Measurements from ENCODE around the gene COA1.
"Not testable (repeated sequence)": the region's sequence is repeated elsewhere in the genome, so short reads cannot be mapped to it uniquely, and the experiment has no call there.

COA1 gene

GRCh38 chr7:43726466-43726865, 2.9 kb downstream of the COA1 start:
- no peak for DNase-seq (ENCODE audit: low spot score)

DNA sequence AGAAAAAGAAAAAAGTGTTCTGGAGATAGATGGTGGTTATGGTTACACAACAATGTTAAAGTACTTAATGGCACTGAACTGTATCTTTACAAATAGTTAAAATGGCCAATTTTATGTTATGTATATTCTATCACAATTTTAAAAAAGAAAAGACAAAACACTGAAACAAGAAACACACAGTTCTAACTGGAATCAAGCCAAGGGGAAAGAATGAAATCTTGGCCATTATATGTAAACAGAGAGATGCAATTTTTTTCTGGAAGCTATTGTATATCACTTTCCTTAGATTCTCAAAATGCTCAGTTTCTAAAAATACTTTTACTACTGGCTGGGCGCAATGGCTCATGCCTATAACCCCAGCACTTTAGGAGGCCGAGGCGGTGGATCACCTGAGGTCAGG, 4.1 kb downstream of the COA1 start:
- DNase-seq (ENCODE audit: low spot score) = no peak

DNA sequence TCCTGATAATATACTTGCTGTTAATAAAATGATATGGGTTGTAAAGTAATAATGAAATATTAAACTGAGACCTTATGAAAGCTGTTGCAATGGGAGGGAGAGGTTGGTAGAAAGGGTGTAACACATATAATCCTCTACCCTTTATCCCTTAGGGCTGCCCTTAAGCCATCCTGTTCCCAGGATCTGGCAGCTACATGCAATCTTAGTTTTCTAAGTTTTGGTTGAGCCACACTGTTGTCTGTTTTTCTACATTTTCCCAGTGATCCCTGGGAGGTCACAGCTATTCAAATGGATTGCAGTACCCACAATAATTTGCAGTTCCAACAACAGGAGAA, 6.3 kb downstream of the COA1 start:
- DNase-seq (ENCODE audit: low spot score) = no peak

DNA sequence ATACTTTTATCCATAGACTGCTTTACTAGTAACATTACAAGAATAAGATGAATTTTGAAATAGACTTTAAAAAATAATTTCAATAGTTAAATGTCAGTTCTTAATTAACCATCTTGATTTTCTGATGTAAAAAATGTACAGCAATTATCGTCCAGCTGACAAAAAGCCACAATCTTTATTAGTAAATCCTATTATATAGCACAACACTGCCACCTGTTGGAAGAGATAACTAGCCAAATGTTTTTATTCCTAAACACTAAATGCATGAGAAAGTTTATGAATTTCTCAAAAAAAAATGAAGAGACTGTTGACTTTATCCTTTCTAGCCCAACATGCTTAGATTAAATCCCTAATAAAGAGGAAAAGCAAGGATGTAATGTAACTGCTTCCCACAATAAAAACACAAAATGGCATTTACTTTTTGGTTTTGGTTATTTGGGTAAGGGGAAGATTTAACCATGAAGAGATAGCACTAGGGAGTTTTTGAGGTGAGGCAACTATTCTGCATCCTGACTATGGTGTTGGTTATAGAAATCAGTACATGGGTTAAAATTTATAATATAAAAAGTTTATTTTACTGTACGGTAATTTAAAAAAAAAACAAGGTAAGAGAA, 8.0 kb downstream of the COA1 start:
- peak; percentile 55 for DNase-seq (ENCODE audit: low spot score)

- DNase-seq (ENCODE audit: low spot score) = no peak
Observed at GRCh38 chr7:43716598-43716997, 12.7 kb downstream of the COA1 start.

- DNase-seq (ENCODE audit: low spot score) = not testable (repeated sequence)
Observed at GRCh38 chr7:43715966-43716365, 13.4 kb downstream of the COA1 start.

DNA sequence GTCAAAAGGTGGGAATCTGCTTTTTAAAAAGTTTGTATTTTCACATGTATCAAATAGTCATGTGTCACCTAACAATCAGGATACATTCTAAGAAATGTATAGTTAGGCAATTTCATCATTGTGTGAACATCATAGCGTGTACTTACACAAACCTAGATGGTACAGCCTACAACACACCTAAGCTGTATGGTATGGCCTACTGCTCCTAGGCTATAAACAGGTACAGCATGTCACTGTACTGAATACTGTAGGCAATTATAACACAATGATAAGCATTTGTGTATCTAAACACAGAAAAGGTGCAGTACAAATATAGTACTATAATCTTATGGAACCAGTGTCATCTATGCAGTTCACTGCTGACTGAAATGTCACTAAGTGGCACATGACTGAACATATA, 17.8 kb downstream of the COA1 start:
- DNase-seq (ENCODE audit: low spot score) = no peak

- not testable (repeated sequence) for DNase-seq (ENCODE audit: low spot score)
Observed at GRCh38 chr7:43708055-43708454, 21.3 kb downstream of the COA1 start.

DNA sequence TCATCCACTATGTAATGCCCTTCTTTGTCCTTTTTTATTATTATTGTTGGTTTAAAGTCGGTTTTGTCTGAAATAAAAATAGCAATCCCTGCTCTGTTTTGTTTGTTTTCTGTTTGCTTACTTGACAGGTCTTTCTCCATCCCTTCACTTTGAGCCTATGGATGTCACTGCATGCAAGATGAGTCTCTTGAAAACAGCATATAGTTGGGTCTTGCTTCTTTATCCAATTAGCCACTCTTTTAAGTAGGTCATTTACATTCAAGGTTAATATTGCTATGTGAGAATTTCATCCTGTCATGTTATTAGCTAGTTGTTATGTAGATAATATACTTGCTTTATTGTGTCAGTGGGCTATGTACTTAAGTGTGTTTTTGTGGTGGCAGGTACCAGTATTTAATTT, 25.8 kb downstream of the COA1 start:
- no peak for DNase-seq (ENCODE audit: low spot score)

GRCh38 chr7:43702974-43703373, 26.3 kb downstream of the COA1 start:
- no peak for DNase-seq (ENCODE audit: low spot score)

DNA sequence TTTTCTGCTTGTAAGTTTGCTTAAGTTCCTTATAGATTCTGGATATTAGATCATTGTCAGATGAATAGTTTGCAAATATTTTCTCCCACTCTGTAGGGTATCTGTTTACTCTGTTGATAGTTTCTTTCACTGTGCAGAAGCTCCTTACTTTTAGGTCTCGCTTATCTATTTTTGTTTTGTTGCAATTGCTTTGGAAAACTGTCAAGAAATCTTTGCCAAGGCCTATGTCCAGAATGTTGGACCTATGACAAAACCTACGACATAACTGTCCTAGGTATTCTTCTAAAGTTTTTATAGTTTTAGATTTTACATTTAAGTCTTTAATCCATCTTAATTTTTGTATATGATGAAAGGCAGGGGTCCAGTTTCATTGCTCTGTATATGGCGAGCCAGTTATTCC, 27.4 kb downstream of the COA1 start:
- no peak for DNase-seq (ENCODE audit: low spot score)

DNA sequence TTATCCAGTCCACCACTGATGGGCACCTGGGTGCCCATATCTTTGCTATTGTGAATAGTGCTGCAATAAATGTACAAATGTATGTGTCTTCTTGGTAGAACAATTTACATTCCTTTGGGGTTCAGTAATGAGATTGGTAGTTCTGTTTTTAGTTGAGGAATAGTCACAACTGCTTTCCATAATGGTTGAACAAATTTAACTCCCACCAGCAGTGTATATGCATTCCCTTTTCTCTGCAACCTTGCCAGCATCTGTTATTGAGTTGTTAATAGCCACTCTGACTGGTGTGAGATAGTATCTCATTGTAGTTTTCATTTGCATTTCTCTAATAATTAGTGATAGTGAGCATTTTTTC, 27.8 kb downstream of the COA1 start:
- DNase-seq (ENCODE audit: low spot score) = no peak

- DNase-seq (ENCODE audit: low spot score) = no peak
Observed at GRCh38 chr7:43700646-43701499, 28.4 kb downstream of the COA1 start.

DNA sequence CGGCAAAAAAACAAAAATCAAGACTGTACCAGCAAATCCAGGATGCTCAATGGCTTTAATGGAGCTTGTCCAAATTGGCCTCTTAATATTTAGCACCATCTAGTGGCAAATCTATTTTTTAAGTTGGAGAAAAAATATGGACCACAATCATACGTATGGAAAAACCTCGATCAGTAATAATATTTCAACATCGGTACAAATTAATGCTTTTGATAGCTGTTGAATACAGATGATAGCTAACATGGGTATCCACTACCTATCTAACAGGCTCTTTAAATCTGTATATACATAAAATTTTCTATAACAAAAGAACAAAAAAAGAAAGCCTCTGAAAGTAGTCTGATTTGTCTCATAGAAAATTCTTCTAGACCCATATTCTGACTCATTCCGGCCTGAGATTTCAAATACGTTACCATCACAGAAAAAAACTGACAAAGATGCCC, 29.2 kb downstream of the COA1 start:
- DNase-seq (ENCODE audit: low spot score) = peak; percentile 67

DNA sequence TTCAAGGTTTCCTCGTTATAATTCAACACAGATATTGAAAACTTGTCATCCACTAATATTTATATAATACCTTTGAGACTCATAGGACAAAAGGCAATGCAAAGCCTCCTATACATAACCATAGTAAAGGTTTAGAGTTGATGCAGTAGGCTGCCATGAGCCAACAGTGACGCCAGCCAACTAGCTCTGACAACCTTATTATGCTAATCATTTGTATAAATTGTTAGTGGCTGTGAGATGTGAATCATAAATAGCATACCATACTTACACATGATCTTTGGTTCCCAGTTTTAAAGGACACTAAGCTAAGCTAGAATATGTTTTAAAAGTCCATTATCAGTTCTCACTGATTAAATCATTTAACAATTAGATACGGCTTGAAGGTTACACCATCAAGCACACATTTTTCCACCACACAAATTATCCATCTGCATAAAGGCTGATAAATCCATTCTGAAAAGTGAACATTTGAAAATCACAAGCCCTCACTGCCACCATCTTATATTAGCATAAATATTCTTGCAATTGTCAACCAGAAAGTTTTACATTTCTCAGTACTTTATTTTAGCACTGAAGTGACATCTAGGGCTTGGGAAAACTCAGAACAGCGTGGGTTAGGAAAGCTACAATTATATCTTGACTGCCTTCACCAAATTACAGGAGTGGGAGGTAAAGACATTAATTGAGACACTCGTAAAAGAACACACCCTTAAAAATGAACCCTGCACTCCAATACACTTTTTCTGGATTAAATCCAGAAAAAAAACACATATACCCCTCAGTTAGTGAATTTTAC, 30.7 kb downstream of the COA1 start:
- no peak for DNase-seq (ENCODE audit: low spot score)

GRCh38 chr7:43697690-43698089, 31.6 kb downstream of the COA1 start:
- no peak for DNase-seq (ENCODE audit: low spot score)

GRCh38 chr7:43695365-43695764, 34.0 kb downstream of the COA1 start:
- DNase-seq (ENCODE audit: low spot score) = no peak

DNA sequence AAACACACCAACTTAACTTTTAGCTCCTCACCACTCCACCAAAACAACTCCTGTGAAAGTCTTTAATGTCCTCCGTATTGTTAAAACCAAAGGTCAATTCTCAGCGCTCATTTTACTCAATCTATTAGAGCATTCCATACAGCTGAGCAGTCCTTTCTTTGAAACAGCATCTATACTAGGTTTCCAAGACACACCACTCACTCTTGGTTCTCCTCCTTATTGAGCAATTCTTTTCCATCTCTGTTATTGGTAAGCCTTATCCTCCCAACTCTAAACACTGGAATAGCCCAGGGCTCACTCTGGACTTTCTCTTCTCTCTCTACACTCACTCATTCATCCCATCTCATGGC, 34.9 kb downstream of the COA1 start:
- no peak for DNase-seq (ENCODE audit: low spot score)

- peak; percentile 34 for DNase-seq (ENCODE audit: low spot score)
Observed at GRCh38 chr7:43693687-43694398, 35.5 kb downstream of the COA1 start.

DNA sequence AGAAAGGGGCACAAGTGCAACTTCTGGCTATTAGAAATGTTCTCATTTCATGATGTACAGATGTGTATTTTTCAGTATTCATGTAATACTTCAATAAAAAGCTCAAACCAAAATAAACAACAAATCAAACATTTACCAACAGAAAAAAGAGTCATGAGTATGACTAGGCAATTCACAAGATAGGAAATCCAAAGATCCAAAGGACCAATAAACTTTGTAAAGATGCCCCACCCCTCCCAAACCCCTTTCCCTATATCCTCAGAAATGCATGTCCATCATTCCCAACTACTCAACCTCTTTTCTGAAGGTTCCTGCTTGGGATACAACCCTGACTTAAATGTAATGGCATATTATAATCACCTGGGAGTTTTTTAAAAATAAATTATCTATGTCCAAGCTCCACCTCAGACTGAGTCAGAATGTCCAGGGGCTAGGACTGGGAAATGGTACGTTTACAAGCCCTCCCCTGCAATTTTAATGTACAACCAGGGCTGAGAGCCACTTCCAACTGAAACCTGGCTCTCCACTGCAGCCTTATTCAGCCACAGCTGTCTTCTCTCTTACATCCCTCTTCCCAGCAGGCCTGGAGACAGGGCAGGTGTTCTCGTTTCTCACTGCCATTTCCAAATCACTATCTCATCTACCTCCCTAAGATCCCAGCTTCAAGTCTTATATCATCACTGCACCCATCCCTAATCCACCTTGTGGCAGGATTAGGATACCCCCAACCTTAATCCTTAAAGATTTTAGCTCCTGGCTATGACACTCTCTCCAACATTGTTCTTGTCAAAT, 36.5 kb downstream of the COA1 start:
- no peak for DNase-seq (ENCODE audit: low spot score)

DNA sequence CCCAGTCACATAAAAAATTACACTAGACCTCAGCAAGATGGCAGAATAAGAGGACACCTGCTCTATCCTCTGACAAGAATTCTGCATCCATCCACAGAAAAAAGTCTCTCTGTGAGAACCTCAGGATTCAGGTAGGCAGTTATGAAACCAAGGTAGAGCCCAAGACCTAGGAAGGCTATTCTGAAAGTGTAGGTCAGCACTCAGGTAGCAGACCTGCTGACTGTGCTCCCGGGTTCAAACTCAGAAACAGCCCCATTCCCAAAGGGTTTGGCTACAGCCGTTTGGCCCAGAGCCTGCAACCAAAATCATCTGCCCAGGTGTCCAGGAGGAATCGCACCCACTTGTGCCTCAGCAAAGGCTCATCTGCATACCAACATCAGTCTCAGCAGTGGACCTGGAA, 37.7 kb downstream of the COA1 start:
- no peak for DNase-seq (ENCODE audit: low spot score)

- DNase-seq (ENCODE audit: low spot score) = no peak
Observed at GRCh38 chr7:43689115-43689514, 40.2 kb downstream of the COA1 start.

Measured in LoVo (cell line).